ENCODE measurements around the gene USP31. TPM values are rescaled to one million over a fixed set of nuclear protein-coding genes. Genes with fewer than 3 reads are reported as not detected.

The USP31 gene
- total RNA-seq, 4 donors from 2014 or later = 6.0 to 8.3 (median 7.1) TPM

DNA sequence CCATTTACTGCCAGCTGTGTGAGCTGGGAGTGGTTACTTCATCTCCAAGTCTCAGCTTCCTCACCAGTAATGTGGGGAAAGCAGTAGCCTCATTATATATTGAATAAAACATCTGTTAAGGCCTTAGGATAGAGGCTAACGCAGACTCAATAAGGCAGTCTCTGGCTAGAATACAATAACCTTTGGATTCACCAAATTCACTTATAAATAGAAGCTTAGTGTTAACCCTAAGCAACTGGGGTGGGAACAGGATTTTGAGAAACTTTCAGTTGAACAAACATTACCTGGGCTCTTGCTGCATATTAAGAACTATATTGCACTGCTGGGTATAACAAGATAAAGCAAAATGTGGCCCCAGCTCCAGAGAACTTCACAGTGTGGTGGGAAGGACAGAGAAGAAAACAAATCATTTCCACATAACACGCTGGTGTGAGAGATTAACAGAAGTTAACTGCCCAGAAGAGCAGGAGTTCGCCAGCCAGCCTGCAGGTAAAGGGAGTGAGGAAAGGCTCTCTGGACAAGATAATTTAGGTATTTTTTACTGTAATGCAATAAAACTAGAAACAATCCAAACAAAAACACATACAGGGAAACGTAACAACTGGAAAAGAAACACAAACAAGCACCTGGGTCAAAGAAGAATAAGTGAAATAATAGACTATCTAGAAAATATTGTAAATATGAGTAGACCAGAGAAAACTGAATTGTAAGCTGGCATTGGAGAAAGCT is 57.0 kb downstream of the USP31 start:
- Histone ChIP-seq H3K4me1 (no peaks in the 10 kb centered on the region), H3K9me3 (no peaks in the 10 kb centered on the region), H3K27me3 (no peaks in the 10 kb centered on the region), H3K27ac (no peak overlapping the region), H3K36me3 (peaks cover 0 to 8% (median 2%) of the 10 kb centered on the region in 4 donors), H3K4me3 (no peak overlapping the region)
- no peak for TF ChIP-seq EP300 (IDR thresholded peaks at IDR 0.05; ENCODE audit: low read depth)
- no peak for TF ChIP-seq POLR2AphosphoS5 (IDR thresholded peaks at IDR 0.05)
- intact Hi-C loops (cut with DNase I; ENCODE audit: low total_unique reads) (no loop called here), in situ Hi-C loops (cut with MboI; ENCODE audit: low pct_ligation_motif_present in 1 of 4, low pct_unique_long_range_greater_than_20kb in 1 of 4, low sequenced_read_pairs in 3 of 4) (no loop called here)
- 90 to 94% methylated on average over 4 of the region's 4 CpGs for WGBS, 2 donors (ENCODE audit: low coverage in 1 of 2)
- DNase-seq = no peak

GRCh38 chr16:23089111-23089510 is 60.1 kb downstream of the USP31 start:
- Histone ChIP-seq H3K4me1 (no peaks in the 10 kb centered on the region), H3K27me3 (no peaks in the 10 kb centered on the region), H3K4me3 (no peak overlapping the region), H3K36me3 (peaks cover 0 to 10% (median 0%) of the 10 kb centered on the region in 4 donors), H3K27ac (no peak overlapping the region), H3K9me3 (no peaks in the 10 kb centered on the region)
- in situ Hi-C loops (cut with MboI; ENCODE audit: low pct_ligation_motif_present in 1 of 4, low pct_unique_long_range_greater_than_20kb in 1 of 4, low sequenced_read_pairs in 3 of 4) (no loop called here), intact Hi-C loops (cut with DNase I; ENCODE audit: low total_unique reads) (no loop called here)
- 85 to 86% methylated on average over 7 to 8 of the region's 8 CpGs for WGBS, 2 donors (ENCODE audit: low coverage in 1 of 2)
- no peak for DNase-seq
- no peak for TF ChIP-seq EP300 (IDR thresholded peaks at IDR 0.05; ENCODE audit: low read depth)
- TF ChIP-seq POLR2A (IDR thresholded peaks at IDR 0.05) = no peak
- no peak for TF ChIP-seq CTCF (IDR thresholded peaks at IDR 0.05)
- TF ChIP-seq POLR2AphosphoS5 (IDR thresholded peaks at IDR 0.05) = no peak

- no peak for DNase-seq
- Histone ChIP-seq H3K4me3 (no peak overlapping the region), H3K9me3 (no peaks in the 10 kb centered on the region), H3K27me3 (no peaks in the 10 kb centered on the region), H3K4me1 (no peaks in the 10 kb centered on the region), H3K27ac (no peak overlapping the region), H3K36me3 (peaks cover 0 to 10% (median 0%) of the 10 kb centered on the region in 4 donors)
- TF ChIP-seq EP300 (IDR thresholded peaks at IDR 0.05; ENCODE audit: low read depth) = no peak
- TF ChIP-seq POLR2A (IDR thresholded peaks at IDR 0.05) = no peak
- TF ChIP-seq CTCF (IDR thresholded peaks at IDR 0.05) = no peak
- no peak for TF ChIP-seq POLR2AphosphoS5 (IDR thresholded peaks at IDR 0.05)
- 78 to 80% methylated on average over 1 to 4 of the region's 4 CpGs for WGBS, 2 donors (ENCODE audit: low coverage in 1 of 2)
- in situ Hi-C loops (cut with MboI; ENCODE audit: low pct_ligation_motif_present in 1 of 4, low pct_unique_long_range_greater_than_20kb in 1 of 4, low sequenced_read_pairs in 3 of 4) = no loop called here
- intact Hi-C loops (cut with DNase I; ENCODE audit: low total_unique reads) = no loop called here
Observed at GRCh38 chr16:23088018-23088417, 61.2 kb downstream of the USP31 start.

DNA sequence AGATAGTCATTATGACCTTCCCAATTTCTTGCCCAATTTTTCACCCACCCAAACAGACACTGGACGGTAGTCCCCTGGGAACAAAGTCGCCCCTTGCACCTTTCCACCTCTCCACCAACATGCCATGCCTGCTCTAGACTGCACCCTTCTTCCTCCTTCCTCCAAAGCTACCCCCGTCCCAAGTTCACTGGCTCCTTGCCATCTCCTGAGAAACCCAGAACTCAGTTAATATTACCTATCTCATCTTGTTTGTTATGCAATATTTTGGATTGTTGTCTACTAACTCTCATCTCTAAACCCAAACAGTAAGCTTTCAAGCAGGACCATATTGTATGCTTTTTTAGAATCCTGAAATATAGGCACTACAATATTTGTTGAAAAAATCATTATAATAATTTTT is 63.3 kb downstream of the USP31 start:
- H3K4me3 ChIP-seq = no peak overlapping the region
- WGBS, 2 donors (ENCODE audit: low coverage in 1 of 2) = 73 to 76% methylated on average over 3 of the region's 3 CpGs
- DNase-seq = no peak
- H3K27ac ChIP-seq = no peak overlapping the region
- no peaks in the 10 kb centered on the region for H3K9me3 ChIP-seq
- no peaks in the 10 kb centered on the region for H3K27me3 ChIP-seq
- in situ Hi-C loops (cut with MboI; ENCODE audit: low pct_ligation_motif_present in 1 of 4, low pct_unique_long_range_greater_than_20kb in 1 of 4, low sequenced_read_pairs in 3 of 4) = no loop called here
- TF ChIP-seq POLR2A (IDR thresholded peaks at IDR 0.05) (no peak), CTCF (IDR thresholded peaks at IDR 0.05) (no peak), EP300 (IDR thresholded peaks at IDR 0.05; ENCODE audit: low read depth) (no peak), POLR2AphosphoS5 (IDR thresholded peaks at IDR 0.05) (no peak)
- intact Hi-C loops (cut with DNase I; ENCODE audit: low total_unique reads) = no loop called here
- no peaks in the 10 kb centered on the region for H3K4me1 ChIP-seq
- peaks cover 0 to 10% (median 0%) of the 10 kb centered on the region in 4 donors for H3K36me3 ChIP-seq
